ENCODE results near the gene RGL1. TPM values are rescaled to one million over a fixed set of nuclear protein-coding genes. Genes with fewer than 3 reads are reported as not detected.

RGL1 gene
- total RNA-seq, 1 experiment from 2014 or later = 0.92 TPM

DNA sequence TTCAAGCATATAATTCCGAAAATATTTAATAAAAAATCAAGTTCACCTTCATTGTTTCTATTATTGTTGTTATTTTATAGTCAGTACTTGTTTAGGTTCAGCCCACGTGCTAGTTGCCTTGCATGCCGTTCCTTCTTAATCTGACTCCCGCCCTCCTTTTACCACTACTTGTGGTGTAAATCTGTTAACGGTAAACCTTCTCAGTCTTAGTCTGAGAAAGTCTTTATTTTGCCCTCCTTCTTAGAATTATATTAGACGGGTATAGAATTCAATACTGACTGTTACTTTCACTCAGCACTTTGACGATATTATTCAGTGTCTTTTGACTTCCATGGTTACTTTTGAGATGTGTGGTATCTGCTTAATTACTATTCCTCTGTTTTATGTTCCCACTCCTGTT, 104.8 kb downstream of the RGL1 start:
- BruUV-seq (replicated peaks) = no TSS peak
- intact Hi-C loops (cut with micrococcal nuclease; ENCODE audit: unreplicated experiment) (no loop called here), in situ Hi-C loops (cut with HindIII; ENCODE audit: low pct_unique_long_range_greater_than_20kb, low sequenced_read_pairs) (no loop called here)
- TF ChIP-seq POLR2AphosphoS5 (IDR thresholded peaks at IDR 0.05; ENCODE audit: low read depth, low read length) (no peak), SIN3A (IDR thresholded peaks at IDR 0.05; ENCODE audit: borderline replicate concordance, insufficient read depth, low read depth, low read length) (no peak), TCF7L2 (IDR thresholded peaks at IDR 0.05; ENCODE audit: low read depth, low read length) (no peak)
- TF ChIP-seq, protein P1, sequence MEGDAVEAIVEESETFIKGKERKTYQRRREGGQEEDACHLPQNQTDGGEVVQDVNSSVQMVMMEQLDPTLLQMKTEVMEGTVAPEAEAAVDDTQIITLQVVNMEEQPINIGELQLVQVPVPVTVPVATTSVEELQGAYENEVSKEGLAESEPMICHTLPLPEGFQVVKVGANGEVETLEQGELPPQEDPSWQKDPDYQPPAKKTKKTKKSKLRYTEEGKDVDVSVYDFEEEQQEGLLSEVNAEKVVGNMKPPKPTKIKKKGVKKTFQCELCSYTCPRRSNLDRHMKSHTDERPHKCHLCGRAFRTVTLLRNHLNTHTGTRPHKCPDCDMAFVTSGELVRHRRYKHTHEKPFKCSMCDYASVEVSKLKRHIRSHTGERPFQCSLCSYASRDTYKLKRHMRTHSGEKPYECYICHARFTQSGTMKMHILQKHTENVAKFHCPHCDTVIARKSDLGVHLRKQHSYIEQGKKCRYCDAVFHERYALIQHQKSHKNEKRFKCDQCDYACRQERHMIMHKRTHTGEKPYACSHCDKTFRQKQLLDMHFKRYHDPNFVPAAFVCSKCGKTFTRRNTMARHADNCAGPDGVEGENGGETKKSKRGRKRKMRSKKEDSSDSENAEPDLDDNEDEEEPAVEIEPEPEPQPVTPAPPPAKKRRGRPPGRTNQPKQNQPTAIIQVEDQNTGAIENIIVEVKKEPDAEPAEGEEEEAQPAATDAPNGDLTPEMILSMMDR (IDR thresholded peaks at IDR 0.05) = no peak
- TF ChIP-seq, protein P2, sequence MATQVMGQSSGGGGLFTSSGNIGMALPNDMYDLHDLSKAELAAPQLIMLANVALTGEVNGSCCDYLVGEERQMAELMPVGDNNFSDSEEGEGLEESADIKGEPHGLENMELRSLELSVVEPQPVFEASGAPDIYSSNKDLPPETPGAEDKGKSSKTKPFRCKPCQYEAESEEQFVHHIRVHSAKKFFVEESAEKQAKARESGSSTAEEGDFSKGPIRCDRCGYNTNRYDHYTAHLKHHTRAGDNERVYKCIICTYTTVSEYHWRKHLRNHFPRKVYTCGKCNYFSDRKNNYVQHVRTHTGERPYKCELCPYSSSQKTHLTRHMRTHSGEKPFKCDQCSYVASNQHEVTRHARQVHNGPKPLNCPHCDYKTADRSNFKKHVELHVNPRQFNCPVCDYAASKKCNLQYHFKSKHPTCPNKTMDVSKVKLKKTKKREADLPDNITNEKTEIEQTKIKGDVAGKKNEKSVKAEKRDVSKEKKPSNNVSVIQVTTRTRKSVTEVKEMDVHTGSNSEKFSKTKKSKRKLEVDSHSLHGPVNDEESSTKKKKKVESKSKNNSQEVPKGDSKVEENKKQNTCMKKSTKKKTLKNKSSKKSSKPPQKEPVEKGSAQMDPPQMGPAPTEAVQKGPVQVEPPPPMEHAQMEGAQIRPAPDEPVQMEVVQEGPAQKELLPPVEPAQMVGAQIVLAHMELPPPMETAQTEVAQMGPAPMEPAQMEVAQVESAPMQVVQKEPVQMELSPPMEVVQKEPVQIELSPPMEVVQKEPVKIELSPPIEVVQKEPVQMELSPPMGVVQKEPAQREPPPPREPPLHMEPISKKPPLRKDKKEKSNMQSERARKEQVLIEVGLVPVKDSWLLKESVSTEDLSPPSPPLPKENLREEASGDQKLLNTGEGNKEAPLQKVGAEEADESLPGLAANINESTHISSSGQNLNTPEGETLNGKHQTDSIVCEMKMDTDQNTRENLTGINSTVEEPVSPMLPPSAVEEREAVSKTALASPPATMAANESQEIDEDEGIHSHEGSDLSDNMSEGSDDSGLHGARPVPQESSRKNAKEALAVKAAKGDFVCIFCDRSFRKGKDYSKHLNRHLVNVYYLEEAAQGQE (IDR thresholded peaks at IDR 0.05; ENCODE audit: insufficient read depth in 1 of 2, low read depth in 2 of 2, low read length in 1 of 2) = no peak
- no peak for ATAC-seq
- Histone ChIP-seq H3K36me3 (ENCODE audit: control insufficient read depth, insufficient read depth, low read length) (no peaks in the 10 kb centered on the region), H3K27ac (ENCODE audit: low read length) (no peak overlapping the region), H3K4me1 (ENCODE audit: control insufficient read depth, insufficient read depth, low read length) (no peaks in the 10 kb centered on the region), H3K4me3 (ENCODE audit: low read depth in 2 of 2, low read length in 2 of 2) (no peak overlapping the region), H3K9me3 (ENCODE audit: control insufficient read depth, insufficient read depth, low read depth, low read length) (no peaks in the 10 kb centered on the region), H3K27me3 (ENCODE audit: control insufficient read depth, insufficient read depth, low read length) (no peaks in the 10 kb centered on the region)
- CTCF ChIA-PET = no interaction called here
- no peak for DNase-seq (ENCODE audit: low read depth, low spot score)
- POLR2A ChIA-PET = interaction anchor here (0.6 kb wide), 1 partner anchor 11 kb away, joined by 3 read pairs; no protein-coding TSS in a partner anchor

DNA sequence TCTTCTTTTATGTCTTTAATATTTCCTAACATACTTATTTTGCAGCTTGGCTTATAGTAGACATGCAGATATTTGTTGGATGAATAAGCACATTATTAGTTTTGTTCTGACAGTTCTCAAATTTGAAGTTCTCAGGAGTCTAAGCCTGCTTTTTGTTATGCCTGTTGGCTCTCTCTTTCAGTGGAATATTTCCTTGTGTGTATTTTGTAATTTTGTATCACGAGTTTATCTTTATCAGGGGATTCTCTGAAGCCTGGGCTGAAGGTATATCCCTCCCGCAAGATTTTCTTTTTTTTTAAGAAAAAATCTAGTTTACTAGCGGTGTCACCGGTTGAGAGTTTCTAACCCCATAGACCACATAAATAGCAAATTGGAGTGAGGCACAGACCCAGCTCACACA, 105.9 kb downstream of the RGL1 start:
- TF ChIP-seq, protein P1 (IDR thresholded peaks at IDR 0.05) = no peak
- TF ChIP-seq, protein P2 (IDR thresholded peaks at IDR 0.05; ENCODE audit: insufficient read depth in 1 of 2, low read depth in 2 of 2, low read length in 1 of 2) = no peak
- ChIA-PET CTCF (no interaction called here), POLR2A (no interaction called here)
- intact Hi-C loops (cut with micrococcal nuclease; ENCODE audit: unreplicated experiment) (no loop called here), in situ Hi-C loops (cut with HindIII; ENCODE audit: low pct_unique_long_range_greater_than_20kb, low sequenced_read_pairs) (no loop called here)
- DNase-seq (ENCODE audit: low read depth, low spot score) = no peak
- Histone ChIP-seq H3K27me3 (ENCODE audit: control insufficient read depth, insufficient read depth, low read length) (no peaks in the 10 kb centered on the region), H3K36me3 (ENCODE audit: control insufficient read depth, insufficient read depth, low read length) (no peaks in the 10 kb centered on the region), H3K4me3 (ENCODE audit: low read depth in 2 of 2, low read length in 2 of 2) (no peak overlapping the region), H3K9me3 (ENCODE audit: control insufficient read depth, insufficient read depth, low read depth, low read length) (no peaks in the 10 kb centered on the region), H3K27ac (ENCODE audit: low read length) (no peak overlapping the region), H3K4me1 (ENCODE audit: control insufficient read depth, insufficient read depth, low read length) (0 out of 2 replicates have a peak, but pooled peaks cover 6% of the 10 kb centered on the region)
- ATAC-seq = no peak
- no TSS peak for BruUV-seq (replicated peaks)
